Measurements from ENCODE around the gene WNT2.
"Not testable (repeated sequence)": the region's sequence is repeated elsewhere in the genome, so short reads cannot be mapped to it uniquely, and the experiment has no call there.

The WNT2 gene

GRCh38 chr7:117300506-117300905 is 22.4 kb downstream of the WNT2 start:
- DNase-seq = not testable (repeated sequence)

- DNase-seq = no peak
These were observed 25.3 kb downstream of the WNT2 start for GRCh38 chr7:117297606-117298005.

- DNase-seq = no peak
These were observed 26.8 kb downstream of the WNT2 start for GRCh38 chr7:117296066-117296465.

- DNase-seq = no peak
These were observed 37.0 kb downstream of the WNT2 start for GRCh38 chr7:117285826-117286225.

- no peak for DNase-seq
These were observed 38.2 kb downstream of the WNT2 start for GRCh38 chr7:117284692-117285091.

GRCh38 chr7:117283779-117284178 is 39.1 kb downstream of the WNT2 start:
- no peak for DNase-seq

- peak; percentile 73 for DNase-seq
These were observed 39.5 kb downstream of the WNT2 start for GRCh38 chr7:117283371-117283770.

- DNase-seq = no peak
These were observed 40.5 kb downstream of the WNT2 start for GRCh38 chr7:117282239-117282812.

GRCh38 chr7:117281562-117281961 is 41.3 kb downstream of the WNT2 start:
- DNase-seq = no peak

GRCh38 chr7:117279931-117280557 is 42.8 kb downstream of the WNT2 start:
- DNase-seq = no peak

- no peak for DNase-seq
These were observed 43.7 kb downstream of the WNT2 start for GRCh38 chr7:117279203-117279602.

GRCh38 chr7:117278040-117278439 is 44.8 kb downstream of the WNT2 start:
- no peak for DNase-seq

GRCh38 chr7:117277576-117277975 is 45.3 kb downstream of the WNT2 start:
- DNase-seq = no peak

- no peak for DNase-seq
These were observed 47.9 kb downstream of the WNT2 start for GRCh38 chr7:117274951-117275350.

GRCh38 chr7:117273814-117274225 is 49.0 kb downstream of the WNT2 start:
- no peak for DNase-seq

- DNase-seq = no peak
These were observed 49.5 kb downstream of the WNT2 start for GRCh38 chr7:117273325-117273724.

- DNase-seq = no peak
These were observed 50.7 kb downstream of the WNT2 start for GRCh38 chr7:117272017-117272759.

- no peak for DNase-seq
These were observed 51.3 kb downstream of the WNT2 start for GRCh38 chr7:117271566-117271965.

GRCh38 chr7:117270371-117270770 is 52.5 kb downstream of the WNT2 start:
- DNase-seq = peak; percentile 69

GRCh38 chr7:117269886-117270285 is 53.0 kb downstream of the WNT2 start:
- DNase-seq = peak; percentile 80

GRCh38 chr7:117269417-117269816 is 53.4 kb downstream of the WNT2 start:
- DNase-seq = peak; percentile 98

- no peak for DNase-seq
These were observed 58.1 kb downstream of the WNT2 start for GRCh38 chr7:117264716-117265115.

- no peak for DNase-seq
These were observed 60.3 kb downstream of the WNT2 start for GRCh38 chr7:117262546-117262945.

GRCh38 chr7:117259615-117260014 is 63.2 kb downstream of the WNT2 start:
- DNase-seq = peak; percentile 10
